ENCODE measurements around the gene DENND1B.

The DENND1B gene

GRCh38 chr1:197544130-197544529, 231.2 kb downstream of the DENND1B start:
- H3K4me3 ChIP-seq (ENCODE audit: low read length, poor library complexity, severe bottlenecking), result no peak overlapping the region
- no peaks in the 10 kb centered on the region for H3F3A ChIP-seq (ENCODE audit: low read depth)
- H3K27me3 ChIP-seq (ENCODE audit: insufficient read depth, low read length, poor library complexity, severe bottlenecking), result no peaks in the 10 kb centered on the region
- no peak overlapping the region for H2AFZ ChIP-seq (ENCODE audit: low read length)
- H3K9me3 ChIP-seq (ENCODE audit: insufficient read depth, low read depth, low read length), result no peaks in the 10 kb centered on the region
- no peak overlapping the region for H3K4me2 ChIP-seq (ENCODE audit: low read depth, low read length, poor library complexity, severe bottlenecking)
- no peak overlapping the region for H3K9ac ChIP-seq (ENCODE audit: low read depth, low read length, poor library complexity, severe bottlenecking)
- peaks cover 17% of the 10 kb centered on the region; the same call in 1 of the 2 replicates for H3K36me3 ChIP-seq (ENCODE audit: insufficient read depth, low read length)
- TF ChIP-seq EZH2phosphoT487 (IDR thresholded peaks at IDR 0.05; ENCODE audit: borderline replicate concordance), result no peak
- no peak for TF ChIP-seq CTCF (conservative IDR thresholded peaks at IDR 0.05; ENCODE audit: low read length)
- no peaks in the 10 kb centered on the region for H3K9me2 ChIP-seq (replicated peaks; ENCODE audit: low read depth, low read length)
- no peaks in the 10 kb centered on the region for H4K20me1 ChIP-seq (ENCODE audit: insufficient read depth, low read length, poor library complexity, severe bottlenecking)
- H3K79me2 ChIP-seq (ENCODE audit: insufficient read depth, low read length), result no peaks in the 10 kb centered on the region
- no peaks in the 10 kb centered on the region for H3K4me1 ChIP-seq (ENCODE audit: insufficient read depth, low read length, poor library complexity, severe bottlenecking)

- Histone ChIP-seq H3K4me2 (ENCODE audit: low read depth, low read length, poor library complexity, severe bottlenecking) (no peak overlapping the region), H4K20me1 (ENCODE audit: insufficient read depth, low read length, poor library complexity, severe bottlenecking) (no peaks in the 10 kb centered on the region), H3K9me2 (replicated peaks; ENCODE audit: low read depth, low read length) (no peaks in the 10 kb centered on the region), H3K79me2 (ENCODE audit: insufficient read depth, low read length) (no peaks in the 10 kb centered on the region), H3K4me1 (ENCODE audit: insufficient read depth, low read length, poor library complexity, severe bottlenecking) (no peaks in the 10 kb centered on the region), H2AFZ (ENCODE audit: low read length) (no peak overlapping the region), H3K9ac (ENCODE audit: low read depth, low read length, poor library complexity, severe bottlenecking) (no peak overlapping the region), H3K27me3 (ENCODE audit: insufficient read depth, low read length, poor library complexity, severe bottlenecking) (no peaks in the 10 kb centered on the region), H3K36me3 (ENCODE audit: insufficient read depth, low read length) (peaks cover 24% of the 10 kb centered on the region; the same call in 1 of the 2 replicates), H3K4me3 (ENCODE audit: low read length, poor library complexity, severe bottlenecking) (no peak overlapping the region), H3F3A (ENCODE audit: low read depth) (no peaks in the 10 kb centered on the region), H3K9me3 (ENCODE audit: insufficient read depth, low read depth, low read length) (no peaks in the 10 kb centered on the region)
- TF ChIP-seq CTCF (conservative IDR thresholded peaks at IDR 0.05; ENCODE audit: low read length) (no peak), EZH2phosphoT487 (IDR thresholded peaks at IDR 0.05; ENCODE audit: borderline replicate concordance) (no peak)
These were observed 233.9 kb downstream of the DENND1B start for GRCh38 chr1:197541411-197541810.

- Histone ChIP-seq H3K9me2 (replicated peaks; ENCODE audit: low read depth, low read length) (no peaks in the 10 kb centered on the region), H2AFZ (ENCODE audit: low read length) (no peak overlapping the region), H3K36me3 (ENCODE audit: insufficient read depth, low read length) (no peaks in the 10 kb centered on the region), H3F3A (ENCODE audit: low read depth) (no peaks in the 10 kb centered on the region), H4K20me1 (ENCODE audit: insufficient read depth, low read length, poor library complexity, severe bottlenecking) (no peaks in the 10 kb centered on the region), H3K79me2 (ENCODE audit: insufficient read depth, low read length) (no peaks in the 10 kb centered on the region), H3K4me3 (ENCODE audit: low read length, poor library complexity, severe bottlenecking) (no peak overlapping the region), H3K4me1 (ENCODE audit: insufficient read depth, low read length, poor library complexity, severe bottlenecking) (no peaks in the 10 kb centered on the region), H3K4me2 (ENCODE audit: low read depth, low read length, poor library complexity, severe bottlenecking) (no peak overlapping the region), H3K9ac (ENCODE audit: low read depth, low read length, poor library complexity, severe bottlenecking) (no peak overlapping the region), H3K9me3 (ENCODE audit: insufficient read depth, low read depth, low read length) (no peaks in the 10 kb centered on the region), H3K27me3 (ENCODE audit: insufficient read depth, low read length, poor library complexity, severe bottlenecking) (no peaks in the 10 kb centered on the region)
- no peak for TF ChIP-seq EZH2phosphoT487 (IDR thresholded peaks at IDR 0.05; ENCODE audit: borderline replicate concordance)
- peak; percentile 64 for TF ChIP-seq CTCF (conservative IDR thresholded peaks at IDR 0.05; ENCODE audit: low read length)
These were observed 248.4 kb downstream of the DENND1B start for GRCh38 chr1:197526736-197527371.
